GM21423 (cell line): ENCODE data around the gene MRI1.
A peak's percentile ranks its signal among the peaks of the same experiment; 100 is the strongest.
"Not testable (repeated sequence)": the region's sequence is repeated elsewhere in the genome, so short reads cannot be mapped to it uniquely, and the experiment has no call there.

Source experiments
- ATAC-seq: cut with Tn5 transposase; IDR thresholded peaks from one replicate; pipeline ENCODE4 v1.9.1; 2021; ENCODE audit warnings: mild to moderate bottlenecking, moderate library complexity; ENCODE audit not compliant: unreplicated experiment

Gene MRI1

GRCh38 chr19:13793317-13793716 is 29.0 kb downstream of the MRI1 start:
- ATAC-seq = not testable (repeated sequence)

- no peak for ATAC-seq
Measured at GRCh38 chr19:13794398-13794756, 30.1 kb downstream of the MRI1 start.

GRCh38 chr19:13794757-13795589 is 30.7 kb downstream of the MRI1 start, which contains the start of gene ZSWIM4:
TSS of gene ZSWIM4 (plus strand) at chr19:13795443. CDS start at chr19:13795649, 206 bp downstream.
- peak; percentile 90 for ATAC-seq

GRCh38 chr19:13795595-13796300 is 31.4 kb downstream of the MRI1 start:
- peak; percentile 39 for ATAC-seq

GRCh38 chr19:13796301-13797057 is 32.2 kb downstream of the MRI1 start:
- no peak for ATAC-seq

- no peak for ATAC-seq
Measured at GRCh38 chr19:13797058-13797440, 32.7 kb downstream of the MRI1 start.

GRCh38 chr19:13797870-13798269 is 33.5 kb downstream of the MRI1 start:
- ATAC-seq = no peak

- ATAC-seq = no peak
Measured at GRCh38 chr19:13799669-13800068, 35.3 kb downstream of the MRI1 start.

- ATAC-seq = no peak
Measured at GRCh38 chr19:13803038-13803437, 38.7 kb downstream of the MRI1 start.

GRCh38 chr19:13804830-13805683 is 40.7 kb downstream of the MRI1 start:
- no peak for ATAC-seq

- ATAC-seq = no peak
Measured at GRCh38 chr19:13806728-13807127, 42.4 kb downstream of the MRI1 start.

- ATAC-seq = no peak
Measured at GRCh38 chr19:13807421-13808021, 43.2 kb downstream of the MRI1 start.

- no peak for ATAC-seq
Measured at GRCh38 chr19:13808856-13809255, 44.5 kb downstream of the MRI1 start.

- ATAC-seq = no peak
Measured at GRCh38 chr19:13812544-13812943, 48.2 kb downstream of the MRI1 start.

GRCh38 chr19:13813147-13813546 is 48.8 kb downstream of the MRI1 start:
- ATAC-seq = no peak

- no peak for ATAC-seq
Measured at GRCh38 chr19:13814550-13814949, 50.2 kb downstream of the MRI1 start.

GRCh38 chr19:13817018-13817614 is 52.8 kb downstream of the MRI1 start:
- no peak for ATAC-seq

- no peak for ATAC-seq
Measured at GRCh38 chr19:13817615-13818371, 53.5 kb downstream of the MRI1 start.

GRCh38 chr19:13819238-13819637 is 54.9 kb downstream of the MRI1 start:
- ATAC-seq = no peak
